ENCODE results near the gene HOXC5.
"Not testable (repeated sequence)": the region's sequence is repeated elsewhere in the genome, so short reads cannot be mapped to it uniquely, and the experiment has no call there.

Gene HOXC5

DNA sequence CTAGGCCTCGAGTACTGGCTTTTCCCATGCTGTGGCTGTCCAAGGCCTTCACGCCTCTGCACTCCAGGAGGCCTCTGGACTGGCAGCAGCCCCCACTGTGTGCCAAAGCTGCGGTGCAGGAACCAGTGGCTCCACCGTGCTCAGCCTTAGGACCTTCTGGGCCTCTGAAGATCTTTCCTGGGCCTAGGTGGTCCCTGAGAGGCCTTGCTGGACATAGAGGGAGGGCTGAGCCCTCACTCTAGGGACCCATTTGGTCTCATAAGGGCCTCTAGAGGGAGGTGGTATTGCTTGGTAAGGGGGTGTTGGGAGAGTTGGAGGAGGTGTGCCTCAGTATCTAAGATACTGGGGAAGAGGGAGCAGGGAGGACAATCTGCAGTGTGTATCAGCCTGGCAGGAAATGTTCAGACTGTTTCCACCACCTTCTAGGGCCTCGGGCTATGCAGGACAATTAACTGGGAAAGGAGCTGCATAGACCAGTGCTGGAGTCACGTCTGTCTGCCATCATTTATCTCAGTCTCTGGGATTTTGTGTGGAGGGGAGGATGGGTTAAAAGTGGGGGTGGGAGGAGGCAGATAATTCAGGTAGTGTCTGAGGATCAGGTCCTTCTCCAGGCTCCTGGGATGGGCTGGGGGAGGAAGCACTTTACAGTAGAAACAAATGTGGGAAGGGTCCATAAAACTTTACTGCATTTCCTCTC lies 2.9 kb downstream of the HOXC5 start:
- no peak for DNase-seq

DNA sequence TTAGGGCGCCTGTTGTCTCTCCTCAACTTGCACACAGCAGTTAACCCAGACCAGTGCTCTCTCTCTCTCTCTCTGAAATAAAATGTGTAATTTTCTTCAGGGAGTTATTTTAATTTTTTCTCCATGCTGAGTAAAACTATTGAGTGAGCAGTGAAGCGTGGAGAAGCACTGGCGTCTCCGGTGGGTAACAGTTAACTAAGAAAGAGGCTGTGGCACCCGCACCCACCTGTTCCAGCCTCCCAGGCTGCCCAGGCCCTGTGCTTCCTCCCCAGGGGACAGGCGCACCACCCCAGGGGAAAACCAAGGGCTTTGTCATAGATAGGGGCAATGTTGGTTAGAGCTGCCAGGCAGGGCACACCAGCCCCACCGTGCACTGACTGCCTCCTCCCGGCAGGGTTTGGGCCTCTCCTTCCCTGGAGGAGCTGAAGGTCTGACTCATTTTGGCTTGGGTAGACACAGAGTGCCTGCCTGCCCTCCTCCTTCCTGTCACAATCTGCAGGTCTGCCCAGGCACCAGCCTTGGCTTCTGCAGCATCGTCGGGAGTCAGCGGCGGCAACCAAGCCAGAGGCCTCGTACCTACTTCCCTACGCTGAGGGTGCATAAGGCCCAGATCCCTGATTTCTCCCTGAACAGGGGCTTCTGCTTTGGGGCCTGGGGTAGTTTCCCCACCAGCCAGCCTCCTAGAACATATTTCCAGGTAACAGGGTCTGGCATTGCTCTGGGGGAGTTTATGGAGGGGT lies 3.9 kb downstream of the HOXC5 start:
- no peak for DNase-seq

GRCh38 chr12:54037360-54038283 lies 4.8 kb downstream of the HOXC5 start:
- DNase-seq = no peak

DNA sequence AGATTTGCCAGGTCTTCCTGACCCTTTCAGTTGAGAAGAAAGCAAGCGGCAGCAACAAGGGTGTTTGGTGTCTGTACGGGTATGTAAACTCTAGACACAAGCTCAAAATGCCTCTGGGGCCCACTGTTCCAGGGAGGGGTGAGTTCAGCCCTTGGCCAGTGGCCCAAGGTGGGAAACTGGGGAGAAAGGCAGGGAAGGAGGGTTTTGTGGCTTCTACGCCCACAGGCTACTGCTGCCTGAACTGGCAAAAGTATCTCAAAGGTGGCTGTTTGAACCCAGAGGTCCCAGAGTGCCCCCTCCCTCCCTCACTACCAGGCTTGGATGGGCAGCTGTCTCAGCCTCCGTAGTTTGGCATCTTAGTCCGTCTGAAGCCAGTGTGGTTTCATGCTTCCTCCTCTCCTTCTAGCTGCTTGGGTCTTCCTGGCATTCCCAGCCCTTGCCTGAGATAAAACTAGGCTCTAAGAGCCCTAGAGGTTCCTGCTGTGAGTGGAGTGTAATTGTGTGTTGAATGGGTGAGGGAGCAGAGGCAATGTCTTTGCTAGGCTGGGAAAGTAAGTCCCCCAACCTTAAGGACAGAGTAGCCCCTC lies 5.5 kb downstream of the HOXC5 start:
- DNase-seq = no peak

DNA sequence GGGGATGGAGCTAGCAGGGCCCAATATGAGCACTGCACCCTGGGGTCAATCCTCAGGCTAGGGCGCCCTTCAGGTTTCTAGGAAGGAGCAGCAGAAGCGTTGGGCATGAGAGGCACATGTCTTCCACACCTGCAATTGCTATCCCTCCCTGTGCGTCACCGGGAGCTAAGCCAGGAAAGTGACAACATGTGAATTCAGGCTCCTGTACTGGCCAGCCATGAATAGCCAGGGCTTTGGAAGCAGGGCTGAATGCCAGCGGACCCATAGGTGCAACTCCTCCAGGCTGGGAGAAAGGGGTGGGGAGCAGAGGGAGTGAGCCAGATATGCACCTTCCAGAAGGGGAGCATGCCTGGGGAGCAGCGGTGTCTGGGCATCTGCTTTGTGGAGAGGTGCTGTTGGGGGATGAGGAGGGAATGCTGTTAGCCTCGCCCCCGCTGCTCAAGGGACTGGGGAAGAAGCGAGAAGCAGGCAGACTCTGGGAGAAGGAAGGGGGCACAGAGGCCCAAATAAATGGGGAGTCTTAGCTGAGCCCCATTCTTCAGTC lies 6.1 kb downstream of the HOXC5 start:
- no peak for DNase-seq

GRCh38 chr12:54039417-54040147 lies 6.7 kb downstream of the HOXC5 start:
- no peak for DNase-seq

- DNase-seq = peak in 1 of 2 experiments; percentile 61
Observed at GRCh38 chr12:54040148-54040494, 7.3 kb downstream of the HOXC5 start.

GRCh38 chr12:54040648-54041047 lies 7.8 kb downstream of the HOXC5 start:
- no peak for DNase-seq

DNA sequence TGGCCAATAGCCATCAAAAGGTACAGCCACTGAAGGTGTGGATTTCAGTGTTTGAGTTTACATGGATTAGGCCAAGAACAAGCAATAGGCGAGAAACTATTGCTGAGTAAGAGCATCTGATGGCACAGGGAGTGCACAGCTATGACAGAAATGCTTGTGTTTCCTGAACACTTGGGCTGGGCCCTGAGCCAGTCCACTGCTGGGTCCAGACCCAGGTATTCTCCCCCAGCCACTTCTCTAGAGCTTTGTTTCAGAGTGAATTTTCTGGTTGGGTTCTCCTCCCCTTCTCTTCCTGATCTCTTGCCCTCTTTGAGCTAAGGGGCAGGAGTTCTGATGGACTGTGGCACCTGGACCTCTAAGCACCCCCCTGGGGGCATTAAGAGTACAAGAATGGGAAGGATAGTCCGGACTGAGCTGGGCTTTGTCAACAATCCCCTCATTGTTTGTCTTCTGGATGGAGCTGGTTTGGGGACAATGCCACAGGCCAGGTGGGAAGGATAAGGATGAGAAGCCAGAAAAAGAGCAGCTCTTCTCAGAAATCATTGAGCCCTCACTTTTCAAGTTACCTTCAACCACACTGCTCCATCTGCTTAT lies 8.3 kb downstream of the HOXC5 start:
- peak in 1 of 2 experiments; percentile 44 for DNase-seq

- not testable (repeated sequence) for DNase-seq
Observed at GRCh38 chr12:54042033-54042432, 9.2 kb downstream of the HOXC5 start.

DNA sequence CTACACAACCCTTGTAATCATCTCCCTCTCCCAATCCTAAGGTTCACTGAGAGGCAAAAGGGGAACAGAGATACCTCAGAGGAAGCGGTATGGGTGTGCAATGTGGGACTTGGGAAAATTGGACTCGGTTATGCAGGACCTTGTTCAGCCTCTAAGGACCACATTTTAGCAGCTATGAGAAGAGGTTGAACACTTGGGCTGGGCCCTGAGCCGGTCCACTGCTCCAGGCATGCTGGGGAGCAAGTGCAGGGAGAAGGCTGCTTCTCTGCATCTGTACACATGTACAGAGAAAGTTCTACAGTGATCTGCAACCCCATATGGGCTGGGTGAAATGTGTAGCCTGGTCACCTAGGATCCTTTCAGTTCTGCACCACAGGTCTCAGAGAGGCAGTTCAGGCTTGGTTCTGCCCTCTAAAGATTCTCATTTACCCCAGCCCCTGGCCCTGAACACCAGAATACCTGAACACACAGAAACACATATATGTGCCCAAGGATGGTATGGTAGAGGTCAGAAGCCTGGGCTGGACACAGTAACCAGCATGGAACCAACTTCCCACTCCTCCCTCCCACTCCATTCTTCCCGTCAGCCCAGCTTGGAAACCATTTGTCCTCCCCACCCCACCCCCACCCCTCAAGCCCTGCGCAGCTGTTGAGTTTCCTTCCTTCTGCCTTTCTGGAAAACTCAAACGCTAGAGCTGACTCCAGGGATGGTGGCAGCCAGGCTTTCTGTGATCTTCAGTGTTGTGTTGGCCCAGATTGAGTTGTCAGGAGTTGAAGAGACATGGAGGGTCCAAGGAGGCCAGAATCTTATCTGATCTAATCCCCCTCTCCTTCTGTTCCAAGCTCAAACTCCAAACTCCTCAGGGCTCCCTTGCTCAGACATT lies 10.4 kb downstream of the HOXC5 start:
- DNase-seq = no peak

- no peak for DNase-seq
Observed at GRCh38 chr12:54044425-54045103, 11.7 kb downstream of the HOXC5 start.

GRCh38 chr12:54045401-54045800 lies 12.6 kb downstream of the HOXC5 start:
- DNase-seq = no peak

GRCh38 chr12:54045868-54046521 lies 13.1 kb downstream of the HOXC5 start:
- no peak for DNase-seq

DNA sequence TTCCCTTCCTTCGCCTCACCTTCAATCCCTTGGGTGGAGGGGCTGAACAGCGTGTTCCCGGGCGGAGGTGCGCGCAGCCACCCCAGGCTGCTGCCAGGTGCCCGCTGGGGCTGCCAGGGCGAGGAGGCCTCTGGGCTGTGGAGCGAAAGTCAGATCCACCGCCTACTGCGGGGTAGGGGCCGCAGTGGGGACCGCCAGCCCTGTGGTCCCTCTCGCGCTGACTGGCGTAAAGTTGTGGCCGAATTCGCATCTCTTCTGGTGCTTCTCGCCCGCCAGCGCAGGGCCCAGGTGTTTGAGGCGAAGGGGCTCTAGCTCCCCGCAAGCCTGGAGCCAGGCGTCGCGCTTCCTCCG lies 13.9 kb downstream of the HOXC5 start:
- no peak for DNase-seq

DNA sequence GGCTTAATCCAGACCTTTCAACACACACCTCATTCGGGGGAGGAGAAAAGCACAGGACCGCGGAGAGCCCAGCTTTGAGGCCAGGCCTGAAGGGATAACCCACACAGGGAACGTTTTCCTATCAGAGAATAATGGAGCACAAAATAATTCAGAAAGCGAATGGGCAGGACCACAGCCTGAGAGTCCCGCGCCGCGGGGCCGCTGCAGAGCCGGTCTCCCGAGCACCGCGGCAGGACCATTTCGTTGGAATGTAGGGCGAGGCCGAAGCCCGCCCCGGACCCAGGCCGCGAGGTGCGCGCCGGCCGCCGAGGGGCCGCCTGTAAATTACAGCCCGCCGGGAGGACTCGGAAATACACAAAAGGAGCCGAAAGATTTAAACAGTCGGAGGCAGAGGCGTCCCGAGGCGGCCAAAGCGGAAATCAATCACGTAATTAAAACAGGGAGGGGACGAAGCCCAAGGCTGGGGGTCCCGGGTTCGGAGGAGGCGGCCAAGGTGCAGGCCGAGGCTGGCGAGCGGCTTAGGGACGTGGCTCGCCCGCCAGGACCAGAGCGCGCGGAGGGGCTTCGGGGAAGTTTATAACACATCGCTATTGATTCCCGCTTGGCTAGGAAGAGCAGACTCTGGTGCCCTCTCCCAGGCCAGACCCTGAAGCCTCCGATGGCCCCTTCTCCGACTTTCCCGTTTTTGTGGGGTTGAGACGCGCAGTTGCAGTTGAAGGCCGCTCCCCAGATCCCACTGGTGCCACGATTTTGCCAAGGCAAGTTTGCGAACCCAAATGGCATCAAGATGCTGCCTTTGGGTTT lies 14.5 kb downstream of the HOXC5 start:
- DNase-seq = no peak

- no peak for DNase-seq
Observed at GRCh38 chr12:54047964-54048303, 15.1 kb downstream of the HOXC5 start.

- DNase-seq = no peak
Observed at GRCh38 chr12:54048406-54049093, 15.7 kb downstream of the HOXC5 start.
